Ishikawa (cell line): ENCODE measurements around the gene PITPNC1.

Source experiments
- EGR1 ChIP-seq: IDR thresholded peaks from 2 replicates; pipeline ENCODE4 v1.6.1; 2012
- EP300 ChIP-seq: IDR thresholded peaks from 2 replicates; pipeline ENCODE4 v1.6.1; 2012; ENCODE audit warnings: borderline replicate concordance
- RAD21 ChIP-seq: IDR thresholded peaks from 2 replicates; pipeline ENCODE4 v1.6.1; 2012; ENCODE audit warnings: low read depth
- TAF1 ChIP-seq: IDR thresholded peaks from 2 replicates; pipeline ENCODE4 v1.6.1; 2012; ENCODE audit warnings: low read depth, mild to moderate bottlenecking
- TEAD4 ChIP-seq: IDR thresholded peaks from 2 replicates; pipeline ENCODE4 v1.6.1; 2012
- USF1 ChIP-seq: IDR thresholded peaks from 2 replicates; pipeline ENCODE4 v1.6.1; 2012
- YY1 ChIP-seq: IDR thresholded peaks from 2 replicates; pipeline ENCODE4 v1.6.1; 2012; ENCODE audit warnings: low read depth
- TF ChIP-seq, protein P1 (sequence below): IDR thresholded peaks from 2 replicates; pipeline ENCODE4 v1.6.1; 2012

GRCh38 chr17:67657596-67657995 lies 280.5 kb downstream of the PITPNC1 start:
- TF ChIP-seq EP300 (no peak), YY1 (no peak), EGR1 (no peak), TEAD4 (no peak), USF1 (no peak), RAD21 (no peak), TAF1 (no peak)
- TF ChIP-seq, protein P1, sequence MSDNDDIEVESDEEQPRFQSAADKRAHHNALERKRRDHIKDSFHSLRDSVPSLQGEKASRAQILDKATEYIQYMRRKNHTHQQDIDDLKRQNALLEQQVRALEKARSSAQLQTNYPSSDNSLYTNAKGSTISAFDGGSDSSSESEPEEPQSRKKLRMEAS, result no peak
